Measurements from ENCODE around the gene XRCC1. TPM values are rescaled to one million over a fixed set of nuclear protein-coding genes. Genes with fewer than 3 reads are reported as not detected.

XRCC1 gene
- total and polyA plus RNA-seq, 2 of the 8 experiments (the other 6 are each of a cell fraction or from before 2014, with no cell fraction given) = 42.5 to 44.4 TPM

GRCh38 chr19:43552198-43552450, 23.2 kb downstream of the XRCC1 start (continued):
- TF ChIP-seq CHD7 (IDR thresholded peaks at IDR 0.05; ENCODE audit: insufficient replicate concordance, low read length) (no peak), ATF3 (IDR thresholded peaks at IDR 0.05; ENCODE audit: insufficient read depth, low read depth, low read length) (no peak), JUND (IDR thresholded peaks at IDR 0.05; ENCODE audit: low read length) (no peak), TAF1 (IDR thresholded peaks at IDR 0.05; ENCODE audit: low read depth, low read length) (no peak), BCL11A (IDR thresholded peaks at IDR 0.05; ENCODE audit: low read depth in 2 of 2, low read length in 2 of 2) (no peak), EP300 (IDR thresholded peaks at IDR 0.05; ENCODE audit: borderline replicate concordance in 1 of 2, low read depth in 2 of 2, low read length in 2 of 2) (no peak), E2F6 (IDR thresholded peaks at IDR 0.05) (no peak)
